Sciatic nerve (tissue), 2 donors: ENCODE measurements around the gene EXOC3. TPM values are rescaled to one million over a fixed set of nuclear protein-coding genes. Genes with fewer than 3 reads are reported as not detected.
"Not testable (repeated sequence)": the region's sequence is repeated elsewhere in the genome, so short reads cannot be mapped to it uniquely, and the experiment has no call there.

Experiments
- ATAC-seq: fragments of 200-7000 bp; cut with Tn5 transposase; one replicate; pipeline ENCODE4 v1.9.1; 2020; ENCODE audit warnings: mild to moderate bottlenecking, moderate library complexity
- DNase-seq: peaks from one replicate; pipeline ENCODE4 v3.0.0-alpha.2; 2020; ENCODE audit warnings: low spot score
- intact Hi-C: fragments of 100-400 bp; cut with DNase I; formaldehyde crosslinking; loops from one replicate; pipeline ENCODE4 v1.14.2; 2022
- total RNA-seq: library from RNA; stranded (reverse); fragmentation: NEBNext Ultra II Directional; extraction: Animal tissue kit (Norgen Biotek cat#: 25700); gene quantifications from one replicate; pipeline ENCODE4 v1.2.1, GENCODE V29; 2021
- donor health status: DM: no; HTN: no; CAD: no.
- donor health status: DM: no; HTN: no; CAD: no.

Gene EXOC3
- total RNA-seq, 1 donor from 2014 or later = 58.4 TPM

DNA sequence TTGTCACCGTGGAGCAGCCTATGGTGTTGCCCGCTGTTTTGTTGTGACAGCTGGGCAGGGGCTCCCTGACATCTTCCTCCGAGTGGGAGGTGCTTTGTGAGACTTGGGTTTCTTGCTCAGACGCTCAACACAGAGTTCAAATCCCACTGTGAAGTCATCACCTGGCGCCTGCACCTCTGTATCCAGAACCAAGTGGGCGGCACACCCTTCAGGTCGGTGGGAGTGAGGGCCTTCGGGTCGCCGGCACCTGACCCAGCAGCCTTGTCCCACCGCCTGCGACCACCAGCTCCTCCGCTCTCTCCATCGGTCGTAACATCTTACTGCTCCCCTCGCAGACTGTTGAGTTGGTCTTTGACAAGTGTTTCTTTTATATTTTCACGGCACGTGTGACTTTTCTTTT lies 37.6 kb upstream of the EXOC3 start:
- intact Hi-C loops = no loop called here
- DNase-seq = no peak
- no peak for ATAC-seq

DNA sequence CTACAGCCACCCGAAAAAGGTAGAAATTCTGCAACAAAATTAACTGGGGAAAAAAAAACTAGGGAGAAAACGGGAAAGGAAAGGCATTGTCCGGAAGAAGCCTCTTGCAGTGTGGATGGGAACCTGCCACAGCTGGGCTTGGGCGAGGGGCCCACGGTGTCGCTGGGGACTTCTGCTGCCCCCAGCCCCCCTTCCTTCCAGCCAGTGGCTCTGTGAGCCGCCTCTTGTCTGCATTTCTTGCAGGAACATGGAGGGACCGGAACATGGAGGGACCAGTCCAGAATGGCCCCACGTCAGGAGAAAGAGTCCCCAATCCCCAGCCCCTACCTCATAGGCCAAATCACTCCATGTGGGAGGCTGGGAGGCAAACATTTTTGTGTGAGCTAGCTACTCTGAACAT lies 36.9 kb upstream of the EXOC3 start:
- intact Hi-C loops = no loop called here
- ATAC-seq = no peak
- DNase-seq = no peak

DNA sequence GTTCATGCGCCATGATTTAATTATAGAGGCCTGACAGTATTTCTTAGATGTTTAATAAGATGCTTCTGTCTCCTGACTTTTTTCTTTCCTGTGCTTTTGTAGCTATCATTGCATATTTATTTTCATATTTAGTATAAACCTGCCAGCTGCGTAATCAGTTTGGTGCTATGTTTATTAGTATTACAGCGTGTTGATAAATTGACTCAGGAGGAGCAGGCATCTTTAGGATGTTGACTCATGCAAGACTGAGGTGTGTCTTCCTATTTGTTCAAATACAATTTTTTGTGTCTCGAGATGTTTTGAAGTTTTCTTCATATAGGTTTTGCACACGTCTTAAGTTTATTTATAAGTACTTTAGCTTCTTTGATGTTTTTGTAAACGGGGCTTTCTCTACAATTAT lies 35.9 kb upstream of the EXOC3 start:
- no peak for ATAC-seq
- intact Hi-C loops = no loop called here
- DNase-seq = no peak

DNA sequence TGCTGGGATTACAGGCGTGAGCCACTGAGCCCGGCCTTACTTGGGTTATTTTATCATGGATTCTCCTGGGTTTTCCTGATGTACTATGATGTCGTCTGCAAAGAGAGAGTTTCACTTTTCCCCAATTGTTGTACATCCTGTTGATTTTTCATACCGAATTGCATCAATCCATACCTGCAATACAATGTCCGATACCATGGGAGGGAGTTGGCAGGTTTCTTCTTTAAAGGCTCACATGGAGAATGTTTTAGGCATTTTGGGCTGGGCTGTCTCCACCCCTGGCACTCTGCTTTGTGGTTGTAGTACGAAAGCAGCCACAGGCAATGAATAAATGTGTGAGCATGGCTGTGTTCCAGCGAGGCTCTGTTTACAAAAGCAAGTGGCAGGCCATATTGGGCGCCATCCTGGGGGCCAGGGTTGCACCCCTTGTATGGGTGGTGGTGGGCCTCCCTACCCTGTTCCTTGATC lies 35.1 kb upstream of the EXOC3 start:
- intact Hi-C loops = no loop called here
- DNase-seq (no peak), ATAC-seq (no peak)

DNA sequence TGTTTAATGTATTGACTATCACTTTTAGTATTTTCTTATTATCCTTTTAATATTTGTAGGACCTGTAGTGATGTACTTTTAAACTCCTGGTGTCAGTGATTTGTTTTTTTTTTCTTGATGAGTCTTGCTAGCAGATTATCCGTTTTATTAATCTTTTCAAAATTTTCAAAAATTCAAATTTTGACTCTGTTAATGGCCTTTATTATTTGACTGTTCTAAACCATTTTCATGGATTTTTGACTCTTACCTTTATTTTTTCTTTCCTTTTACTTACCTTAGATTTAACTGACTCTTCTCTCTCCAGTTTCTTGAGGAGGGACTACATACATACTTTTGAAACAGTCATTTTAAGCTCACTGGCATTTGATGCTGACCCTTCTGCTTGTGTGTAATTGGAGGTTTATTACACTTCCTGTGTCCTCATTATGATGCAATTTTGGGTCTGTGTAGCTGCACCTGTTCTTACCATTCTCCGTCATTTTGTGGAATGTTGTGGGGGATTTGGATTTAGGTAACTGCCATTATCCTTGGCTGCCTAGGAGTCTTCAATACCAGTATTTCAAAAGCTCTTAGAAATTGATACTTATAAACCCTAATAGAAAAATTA lies 32.0 kb upstream of the EXOC3 start:
- intact Hi-C loops = no loop called here
- no peak for ATAC-seq
- DNase-seq = no peak

DNA sequence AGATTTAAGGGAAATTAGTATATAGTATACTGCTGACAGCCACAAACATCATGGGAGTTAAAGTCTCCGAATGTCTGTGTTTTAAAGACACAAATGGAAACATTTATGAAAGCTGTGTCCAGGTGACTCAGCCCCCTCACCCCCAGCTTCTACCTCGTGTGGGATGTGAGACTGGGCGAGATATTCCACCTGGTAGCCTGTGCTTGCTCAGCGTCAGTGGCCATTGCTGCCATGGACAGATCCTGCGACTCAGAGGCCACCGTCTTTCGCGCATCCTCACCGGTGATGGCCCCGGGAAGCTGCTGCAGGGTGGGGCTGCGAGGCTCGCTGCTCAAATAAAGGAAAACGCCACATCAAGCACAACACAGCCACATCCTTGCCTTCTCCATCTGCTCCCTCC lies 31.2 kb upstream of the EXOC3 start:
- ATAC-seq (no peak), DNase-seq (peak; percentile 32)
- intact Hi-C loops = no loop called here

DNA sequence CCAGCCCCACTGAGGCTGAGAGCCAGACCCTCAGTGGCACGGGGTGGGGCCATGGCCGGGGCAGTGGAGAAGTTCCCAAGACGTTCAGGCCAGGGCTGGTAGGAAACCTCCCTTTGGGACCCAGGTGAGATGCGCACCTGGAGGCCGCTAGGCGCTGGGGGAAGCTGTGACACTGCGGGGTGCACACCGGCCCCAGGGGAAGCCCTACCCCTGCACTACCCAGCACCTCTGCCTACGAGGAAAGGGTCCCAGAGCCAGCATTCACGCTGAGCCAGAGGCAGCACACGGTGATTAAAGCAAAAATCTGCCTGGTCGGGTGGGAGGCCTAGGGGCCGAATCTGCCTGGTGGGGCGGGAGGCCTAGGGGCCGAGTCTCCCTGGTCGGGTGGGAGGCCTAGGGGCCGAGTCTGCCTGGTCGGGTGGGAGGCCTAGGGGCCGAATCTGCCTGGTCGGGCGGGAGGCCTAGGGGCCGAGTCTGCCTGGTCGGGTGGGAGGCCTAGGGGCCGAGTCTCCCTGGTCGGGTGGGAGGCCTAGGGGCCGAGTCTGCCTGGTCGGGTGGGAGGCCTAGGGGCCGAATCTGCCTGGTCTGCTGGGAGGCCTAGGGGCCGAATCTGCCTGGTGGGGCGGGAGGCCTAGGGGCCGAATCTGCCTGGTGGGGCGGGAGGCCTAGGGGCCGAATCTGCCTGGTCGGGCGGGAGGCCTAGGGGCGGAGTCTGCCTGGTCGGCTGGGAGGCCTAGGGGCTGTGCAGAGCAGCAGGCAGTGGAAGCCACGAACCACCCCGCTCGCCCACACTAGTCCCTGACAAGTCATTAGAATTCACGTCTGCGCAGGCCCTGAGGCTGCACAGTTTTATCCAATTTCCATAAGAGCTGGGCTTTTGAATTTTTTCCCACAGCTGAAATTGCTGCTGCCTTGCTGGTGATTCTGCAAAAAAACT lies 27.7 kb upstream of the EXOC3 start:
- DNase-seq = peak; percentile 77
- ATAC-seq, intact Hi-C loops: not testable (repeated sequence)

DNA sequence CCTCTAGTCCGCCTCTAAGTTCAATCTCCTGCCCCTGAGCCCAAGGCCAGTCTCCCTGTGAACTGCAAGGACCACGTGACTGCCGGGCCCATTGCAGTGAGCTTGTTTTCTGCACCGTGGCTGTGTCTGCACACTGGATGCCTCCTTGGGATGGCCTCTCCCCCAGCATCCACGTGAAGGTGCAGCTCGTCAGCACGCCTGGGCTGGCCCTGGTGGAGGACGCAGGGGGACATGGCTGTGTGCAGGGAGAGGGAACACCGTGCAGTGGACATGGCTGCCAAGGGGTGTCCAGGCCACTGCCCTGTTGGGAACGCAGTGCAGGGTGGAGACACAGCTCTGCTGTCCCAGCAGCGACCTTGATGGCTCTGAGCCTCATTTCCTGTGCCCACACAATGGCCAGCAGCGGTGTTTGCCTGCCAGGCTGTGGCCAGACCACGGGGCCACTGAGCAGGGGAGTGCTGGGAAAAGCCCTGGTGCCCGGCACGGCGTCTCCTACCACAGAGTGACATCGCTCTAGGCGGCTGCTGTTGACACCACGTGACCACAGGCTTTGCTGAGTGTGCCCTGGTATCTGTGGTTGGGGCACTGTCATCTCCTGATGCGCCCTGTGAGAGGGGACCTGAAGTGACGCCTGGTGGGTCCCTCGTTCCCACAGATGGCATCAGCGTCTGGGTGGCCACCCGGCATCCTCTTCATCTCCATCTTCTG lies 26.9 kb upstream of the EXOC3 start:
- ATAC-seq = no peak
- intact Hi-C loops = no loop called here
- DNase-seq = peak; percentile 52

DNA sequence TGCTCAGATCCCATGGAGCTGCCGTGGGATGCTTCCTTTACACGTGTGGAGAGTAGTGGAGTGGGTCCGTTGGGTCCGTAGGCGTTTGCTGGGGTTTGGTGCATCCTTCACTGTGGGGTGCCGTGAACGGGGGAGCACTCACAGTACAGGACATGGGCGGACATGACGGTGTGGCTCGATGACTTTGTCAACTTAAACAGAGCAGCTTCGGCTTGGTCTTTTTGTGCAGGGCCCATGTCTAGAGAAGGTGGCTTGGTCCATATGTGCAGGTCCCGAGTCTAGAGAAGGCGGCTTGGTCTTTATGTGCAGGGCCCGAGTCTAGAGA lies 26.4 kb upstream of the EXOC3 start:
- DNase-seq (no peak), ATAC-seq (no peak)
- intact Hi-C loops = no loop called here

DNA sequence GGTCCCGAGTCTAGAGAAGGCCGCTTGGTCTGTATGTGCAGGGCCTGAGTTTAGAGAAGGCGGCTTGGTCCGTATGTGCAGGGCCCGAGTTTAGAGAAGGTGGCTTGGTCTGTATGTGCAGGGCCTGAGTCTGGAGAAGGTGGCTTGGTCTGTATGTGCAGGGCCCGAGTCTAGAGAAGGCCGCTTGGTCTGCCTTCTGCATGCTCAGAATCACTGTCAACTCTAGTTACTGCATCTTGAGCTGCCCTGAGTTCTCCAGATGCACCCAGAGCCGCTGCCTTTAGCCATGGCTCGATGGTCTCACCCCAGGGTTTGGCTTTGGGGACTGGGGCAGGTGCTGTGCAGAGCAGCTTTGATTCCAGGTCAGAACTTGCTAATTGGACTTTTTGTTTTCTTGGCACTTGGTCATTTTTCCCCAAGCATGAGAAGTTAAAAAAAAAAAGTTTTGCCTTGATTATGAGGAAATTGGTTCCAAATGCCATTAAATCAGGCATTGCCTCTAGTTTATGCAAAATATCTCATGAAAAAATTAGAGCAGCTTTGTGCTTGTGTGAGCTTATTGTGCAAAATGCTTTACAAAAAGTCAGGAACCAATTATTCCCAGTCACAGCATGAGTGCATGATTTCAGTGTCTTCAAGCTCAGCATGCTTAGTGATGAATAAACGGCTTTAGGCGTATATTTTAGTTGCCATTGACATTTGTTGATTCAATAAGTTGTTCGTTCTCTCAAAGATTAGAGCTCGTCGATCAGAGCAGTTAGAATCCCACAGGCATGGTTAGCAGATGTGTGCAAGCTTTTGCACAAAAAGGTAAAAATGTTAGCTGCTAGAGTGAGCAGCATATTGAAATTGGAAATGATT lies 25.4 kb upstream of the EXOC3 start:
- DNase-seq = no peak
- ATAC-seq = no peak
- intact Hi-C loops = no loop called here

DNA sequence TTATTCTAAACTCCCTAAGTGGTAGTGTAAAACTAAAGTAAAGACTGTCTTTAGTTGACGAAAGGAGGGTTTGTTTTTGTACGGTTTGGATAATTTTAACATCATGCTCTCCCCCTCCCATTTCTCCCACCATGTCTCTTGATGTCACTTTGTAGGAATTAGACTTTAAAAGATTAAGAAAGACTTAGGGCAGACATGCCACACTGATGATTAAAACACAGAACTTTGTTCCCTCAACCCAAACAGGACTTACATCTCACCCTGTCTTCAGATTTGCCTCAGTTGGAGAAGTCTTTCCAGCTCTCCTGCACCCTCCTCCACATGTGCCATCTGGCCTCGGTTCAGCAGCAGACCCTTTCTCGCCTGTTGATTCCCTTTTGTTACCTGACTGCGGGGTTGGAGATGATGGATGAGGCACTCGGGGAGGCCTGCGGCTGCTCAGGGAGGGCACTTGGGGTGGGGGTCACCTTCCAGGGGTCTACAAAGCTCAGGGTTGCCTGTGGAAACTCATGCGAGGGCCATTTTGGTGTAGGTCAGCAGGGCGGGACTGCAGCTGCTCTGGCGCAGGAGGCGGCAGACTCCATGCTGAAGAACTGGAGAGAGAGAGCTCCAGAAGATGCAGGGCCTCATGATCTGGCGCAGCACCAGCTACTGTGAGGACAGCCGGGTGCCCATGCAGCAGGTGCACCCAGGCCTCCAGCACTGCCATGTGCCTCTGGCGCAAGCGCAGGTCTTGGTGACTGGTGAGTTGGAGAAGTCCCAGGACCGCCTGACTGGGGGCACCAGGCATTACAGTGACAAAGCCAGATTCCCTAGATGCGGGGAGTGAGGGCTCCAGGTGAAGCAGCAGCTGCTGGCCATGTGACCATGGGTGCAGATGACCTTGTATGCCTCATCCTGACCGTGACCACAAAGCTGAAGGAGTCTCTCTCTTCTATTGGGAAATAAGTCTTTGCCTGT lies 24.5 kb upstream of the EXOC3 start:
- ATAC-seq (no peak), DNase-seq (peak; percentile 48)
- intact Hi-C loops = no loop called here

DNA sequence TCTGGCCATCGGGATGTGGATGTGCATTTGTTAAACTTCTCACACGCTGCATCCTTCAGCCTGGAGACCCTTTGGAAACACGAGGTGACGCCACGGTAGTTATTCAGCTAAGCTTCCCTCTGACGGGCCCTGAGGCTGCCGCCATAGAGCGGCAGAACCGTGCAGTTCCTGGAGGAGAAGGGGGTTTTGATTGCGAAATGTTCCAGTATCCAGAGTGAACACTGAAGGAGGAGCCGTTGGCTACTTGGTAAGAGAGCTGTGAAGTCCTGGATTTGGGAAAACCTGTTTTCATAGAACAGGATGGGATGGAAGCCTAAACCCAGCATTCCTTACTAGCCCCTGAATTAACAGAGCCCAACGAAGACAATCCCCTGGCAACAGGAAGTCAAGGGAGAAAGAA lies 23.0 kb upstream of the EXOC3 start:
- intact Hi-C loops = no loop called here
- ATAC-seq (no peak), DNase-seq (no peak)

DNA sequence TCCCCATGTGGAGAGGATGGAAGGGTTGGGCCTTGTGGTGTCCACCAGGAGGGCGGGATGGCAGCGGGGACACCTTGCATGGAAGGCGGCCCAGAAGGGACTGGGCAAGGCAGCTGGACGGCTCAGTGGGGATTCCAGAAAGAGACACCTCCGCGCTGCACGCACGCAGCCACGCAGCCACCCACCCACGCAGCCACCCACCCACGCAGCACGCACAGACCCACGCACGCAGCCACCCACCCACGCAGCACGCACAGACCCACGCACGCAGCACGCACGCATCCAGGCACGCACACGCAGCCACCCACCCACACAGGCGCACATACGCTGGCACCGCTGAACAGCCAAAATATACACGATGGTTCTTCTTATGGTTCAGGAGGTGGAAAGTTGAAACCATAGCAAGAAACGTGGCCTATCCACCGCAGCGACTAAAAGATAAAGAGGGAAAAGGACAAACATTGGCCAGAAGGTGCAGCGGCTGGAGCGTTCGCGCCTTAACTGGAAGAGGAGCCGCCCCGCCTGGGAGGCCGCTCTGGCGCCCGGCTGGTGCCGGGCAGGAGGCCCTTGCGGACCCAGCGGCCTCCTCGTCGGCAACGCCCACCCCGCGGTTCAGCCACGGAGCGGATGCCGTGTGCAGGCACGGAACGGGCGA lies 22.2 kb upstream of the EXOC3 start:
- ATAC-seq = no peak
- DNase-seq = peak; percentile 61
- intact Hi-C loops = no loop called here

DNA sequence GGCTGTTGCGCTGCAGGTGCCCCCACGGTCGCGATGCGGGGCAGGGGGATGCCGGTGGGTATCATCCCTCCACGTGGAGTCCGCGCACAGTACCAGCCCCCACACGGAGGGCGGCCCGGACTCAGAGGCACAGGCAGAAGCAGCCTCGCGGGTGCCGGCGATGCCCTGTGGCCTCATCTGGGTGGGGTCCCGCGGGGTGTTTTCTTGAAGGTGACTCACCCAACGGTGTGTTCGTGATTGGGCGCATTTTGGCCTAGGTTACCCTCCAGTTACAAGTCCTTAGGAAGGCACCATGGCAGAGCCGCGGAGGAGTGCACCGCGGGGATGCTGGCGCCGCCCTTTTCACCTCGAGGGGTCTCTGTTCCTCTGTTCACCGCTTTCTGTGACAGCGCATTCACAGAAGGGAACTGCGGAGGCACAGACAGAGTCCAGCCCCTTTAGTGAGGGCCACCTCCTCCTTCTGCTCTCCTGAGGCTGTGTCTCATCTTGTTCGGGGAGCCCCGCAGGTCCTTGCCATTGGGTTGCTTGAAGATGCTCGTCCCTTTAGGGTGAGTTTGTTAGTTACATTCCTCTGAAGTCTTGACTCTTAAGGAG lies 21.6 kb upstream of the EXOC3 start:
- DNase-seq = peak; percentile 53
- intact Hi-C loops = no loop called here
- no peak for ATAC-seq

DNA sequence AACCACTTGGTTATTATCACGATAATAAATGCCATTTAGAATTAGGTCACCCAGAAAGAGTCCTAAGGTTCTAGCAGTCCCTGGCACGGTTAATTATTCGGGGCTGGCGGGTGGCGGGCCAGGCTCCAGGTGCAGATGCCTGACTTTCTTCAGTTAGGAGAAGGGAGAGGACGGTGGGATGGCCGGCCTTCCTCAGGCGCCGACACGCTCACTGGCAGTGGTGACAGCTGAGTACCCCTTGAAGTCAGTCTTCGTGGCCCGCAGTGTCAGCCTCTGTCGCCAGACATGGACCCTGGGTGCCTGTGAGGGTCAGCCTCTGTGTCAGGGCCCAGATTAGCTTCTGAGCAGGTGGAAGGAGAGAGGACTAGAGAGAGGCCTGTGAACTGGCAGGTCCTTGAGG lies 21.1 kb upstream of the EXOC3 start:
- no peak for DNase-seq
- ATAC-seq = no peak
- intact Hi-C loops = no loop called here

DNA sequence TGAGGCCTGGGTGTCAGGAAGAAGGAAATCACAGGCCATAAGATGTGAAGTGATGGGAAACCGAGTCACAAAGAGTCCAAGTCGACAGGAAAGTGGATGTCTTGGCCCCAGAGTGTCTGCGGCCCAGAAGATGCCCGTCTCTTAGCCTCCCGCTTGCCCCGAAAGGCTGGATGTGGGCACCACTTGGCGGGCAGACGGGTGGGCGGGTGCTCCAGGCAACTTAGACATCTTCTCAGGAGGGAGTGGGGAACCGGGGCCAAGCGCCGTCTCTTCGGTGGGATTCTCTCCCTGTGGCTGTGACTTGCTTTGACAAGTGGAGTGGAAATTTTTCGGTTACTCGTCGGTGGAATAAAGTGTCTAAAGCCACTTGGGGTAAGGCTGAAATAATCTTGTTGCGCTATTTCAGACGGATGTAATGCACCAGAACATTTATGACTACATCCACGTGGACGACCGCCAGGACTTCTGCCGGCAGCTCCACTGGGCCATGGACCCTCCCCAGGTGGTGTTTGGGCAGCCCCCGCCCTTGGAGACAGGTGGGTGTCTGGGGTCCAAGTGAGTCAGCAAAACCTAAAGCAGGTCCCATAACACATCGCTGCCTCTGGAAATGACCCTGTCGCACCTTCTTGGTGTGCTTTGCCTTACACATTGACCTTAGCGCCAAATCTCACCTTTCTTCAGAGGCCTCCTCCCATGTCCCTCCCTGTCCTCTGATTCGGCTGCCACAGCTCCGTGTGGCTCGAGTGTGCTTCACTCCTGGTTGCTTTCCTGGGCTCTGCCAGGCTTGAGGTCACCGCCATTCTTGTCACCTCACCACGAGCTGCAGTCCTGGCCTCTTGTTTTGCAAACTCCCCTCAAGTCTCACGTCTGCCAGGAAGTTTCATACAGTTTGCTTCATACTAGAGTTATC lies 20.4 kb upstream of the EXOC3 start:
- DNase-seq = no peak
- no peak for ATAC-seq

More for the DNA sequence above, 20.4 kb upstream of the EXOC3 start:
- intact Hi-C loops = no loop called here
